IPS-18c (cell line): Measurements from ENCODE around the gene AFDN.

Experiments
- H3K4me3 ChIP-seq: 2 replicates; pipeline ENCODE4 v1.7.0; 2013; ENCODE audit warnings: low read depth, mild to moderate bottlenecking, low read length, moderate library complexity; ENCODE audit not compliant: insufficient read depth
- H3K9me3 ChIP-seq: one replicate; pipeline ENCODE4 v1.6.1; 2013; ENCODE audit warnings: mild to moderate bottlenecking, low read length, moderate library complexity; ENCODE audit not compliant: control insufficient read depth, insufficient read depth

AFDN gene

GRCh38 chr6:167846997-167847606, 20.4 kb downstream of the AFDN start:
- no peaks in the 10 kb centered on the region for H3K9me3 ChIP-seq
- no peak overlapping the region for H3K4me3 ChIP-seq

DNA sequence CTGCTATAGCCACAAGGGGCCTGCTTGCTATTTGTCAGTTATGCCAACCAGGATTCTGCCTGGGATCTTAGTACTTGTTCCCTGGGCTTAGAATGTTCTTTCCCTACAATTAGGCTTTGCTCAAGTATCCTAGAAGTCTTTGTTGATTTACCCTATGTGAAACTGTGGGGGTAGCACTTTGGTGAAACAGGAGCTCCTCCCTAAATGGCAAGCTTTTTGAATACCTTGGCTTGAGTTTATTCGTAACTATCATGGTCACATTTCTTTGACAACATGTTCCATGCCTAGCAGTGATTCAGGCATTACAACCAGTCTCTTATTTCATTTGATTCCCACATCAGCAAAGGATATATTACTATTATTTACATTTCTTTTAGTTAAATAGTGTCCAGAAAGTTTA, 21.2 kb downstream of the AFDN start:
- Histone ChIP-seq H3K4me3 (no peak overlapping the region), H3K9me3 (no peaks in the 10 kb centered on the region)

GRCh38 chr6:167848783-167849182, 22.1 kb downstream of the AFDN start:
- Histone ChIP-seq H3K4me3 (no peak overlapping the region), H3K9me3 (no peaks in the 10 kb centered on the region)

DNA sequence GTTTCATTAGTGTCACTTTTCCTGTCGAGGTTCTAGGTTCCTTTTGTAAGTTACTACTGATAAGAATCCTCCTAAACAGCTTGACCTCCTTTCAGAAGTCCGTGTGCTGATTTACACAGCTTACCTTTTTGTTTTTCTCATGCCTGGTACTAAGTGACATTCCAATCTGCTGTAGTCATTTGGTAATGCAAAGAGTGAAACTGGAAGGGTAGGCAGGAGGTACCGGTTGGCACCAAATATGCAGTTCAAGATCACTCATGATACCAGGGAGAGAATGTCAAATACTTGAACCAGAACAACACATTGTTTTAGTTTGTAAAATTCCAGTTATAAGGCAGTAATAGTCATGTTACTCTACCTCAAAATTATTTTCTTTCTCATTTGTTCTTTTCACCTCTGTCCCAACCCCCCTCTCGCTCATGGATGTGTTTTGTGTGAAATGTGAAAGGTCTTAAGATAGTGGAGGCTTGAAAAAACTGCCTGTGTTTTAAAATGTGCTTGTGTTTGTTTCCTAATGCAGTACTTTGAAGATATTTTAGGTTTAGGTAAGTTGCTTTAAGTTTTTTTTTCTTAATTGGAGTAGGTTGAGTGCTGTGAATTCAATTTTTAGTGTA, 23.2 kb downstream of the AFDN start:
- Histone ChIP-seq H3K9me3 (no peaks in the 10 kb centered on the region), H3K4me3 (no peak overlapping the region)

DNA sequence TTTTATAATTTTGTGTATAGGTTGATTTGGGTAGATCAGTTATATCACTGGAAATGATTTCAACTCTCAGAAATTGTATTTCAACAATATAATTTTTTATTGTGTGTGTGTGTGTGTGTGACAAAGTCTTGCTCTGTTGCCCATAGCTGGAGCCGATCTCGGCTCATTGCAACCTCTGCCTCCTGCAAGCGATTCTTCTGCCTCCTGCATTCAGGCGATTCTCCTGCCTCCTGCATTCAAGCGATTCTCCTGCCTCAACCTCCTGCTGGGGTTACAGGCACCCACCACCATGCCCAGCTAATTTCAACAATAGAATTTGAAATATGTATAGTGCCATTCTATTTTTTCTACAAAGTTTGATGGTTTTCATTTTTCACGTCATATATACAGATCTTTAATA, 24.1 kb downstream of the AFDN start:
- no peak overlapping the region for H3K4me3 ChIP-seq
- no peaks in the 10 kb centered on the region for H3K9me3 ChIP-seq

DNA sequence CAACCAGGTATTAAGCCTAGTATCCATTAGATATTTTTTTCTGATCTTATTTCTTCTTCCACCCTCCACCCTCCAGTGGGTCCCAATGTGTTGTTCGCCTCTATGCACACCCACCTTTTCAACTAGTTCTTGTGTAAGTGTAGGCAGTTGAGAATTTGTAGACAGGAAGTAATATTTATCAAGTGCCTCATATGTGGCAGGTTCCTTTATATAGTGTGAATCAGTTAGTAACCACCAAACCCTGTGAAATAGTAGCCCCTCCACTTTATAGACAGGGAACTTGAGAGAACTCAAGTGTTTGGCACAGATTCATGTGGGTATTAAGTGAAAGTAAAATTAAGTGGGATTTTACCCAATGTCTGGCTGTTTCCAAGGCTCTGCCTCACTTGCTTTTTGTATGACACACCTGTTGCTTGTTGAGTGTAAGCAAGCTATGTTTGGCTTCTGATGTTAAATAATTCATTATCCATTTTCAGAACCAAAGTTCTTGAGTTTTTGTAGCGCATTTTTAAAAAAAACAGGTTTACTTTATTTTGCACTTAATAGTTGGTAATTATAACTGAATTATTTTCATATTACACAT, 24.8 kb downstream of the AFDN start:
- H3K9me3 ChIP-seq: no peaks in the 10 kb centered on the region
- H3K4me3 ChIP-seq: no peak overlapping the region

DNA sequence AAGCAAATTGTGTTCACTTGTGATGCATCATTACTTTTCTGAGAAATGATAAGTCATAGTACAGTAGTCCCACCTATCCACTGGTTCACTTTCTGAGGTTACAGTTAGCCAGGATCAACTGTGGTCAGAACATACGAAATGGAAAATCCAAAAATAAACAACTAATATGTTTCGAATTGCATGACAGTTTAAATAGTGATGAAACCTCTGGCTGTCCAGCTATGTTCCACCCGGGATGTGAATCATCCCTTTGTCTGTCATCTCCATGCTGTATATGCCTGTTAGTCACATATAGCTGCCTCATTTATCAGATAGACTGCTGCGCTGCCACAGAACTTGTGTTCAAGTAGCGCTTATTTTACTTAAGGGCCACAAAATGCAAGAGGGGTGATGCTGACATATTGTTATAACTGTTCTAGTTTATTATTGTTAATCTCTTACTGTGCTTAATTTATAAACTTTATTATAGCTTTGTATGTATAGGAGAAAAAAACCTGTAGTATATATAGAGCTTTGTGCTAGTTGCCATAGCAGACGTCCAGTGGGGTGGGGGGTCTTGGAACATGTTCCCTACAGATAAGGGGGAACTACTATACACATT, 29.2 kb downstream of the AFDN start:
- H3K4me3 ChIP-seq: no peak overlapping the region
- no peaks in the 10 kb centered on the region for H3K9me3 ChIP-seq

GRCh38 chr6:167856474-167856873, 29.8 kb downstream of the AFDN start:
- Histone ChIP-seq H3K4me3 (no peak overlapping the region), H3K9me3 (no peaks in the 10 kb centered on the region)

- no peaks in the 10 kb centered on the region for H3K9me3 ChIP-seq
- no peak overlapping the region for H3K4me3 ChIP-seq
Observed at GRCh38 chr6:167856999-167857660, 30.4 kb downstream of the AFDN start.

- no peaks in the 10 kb centered on the region for H3K9me3 ChIP-seq
- no peak overlapping the region for H3K4me3 ChIP-seq
Observed at GRCh38 chr6:167858086-167858591, 31.4 kb downstream of the AFDN start.

DNA sequence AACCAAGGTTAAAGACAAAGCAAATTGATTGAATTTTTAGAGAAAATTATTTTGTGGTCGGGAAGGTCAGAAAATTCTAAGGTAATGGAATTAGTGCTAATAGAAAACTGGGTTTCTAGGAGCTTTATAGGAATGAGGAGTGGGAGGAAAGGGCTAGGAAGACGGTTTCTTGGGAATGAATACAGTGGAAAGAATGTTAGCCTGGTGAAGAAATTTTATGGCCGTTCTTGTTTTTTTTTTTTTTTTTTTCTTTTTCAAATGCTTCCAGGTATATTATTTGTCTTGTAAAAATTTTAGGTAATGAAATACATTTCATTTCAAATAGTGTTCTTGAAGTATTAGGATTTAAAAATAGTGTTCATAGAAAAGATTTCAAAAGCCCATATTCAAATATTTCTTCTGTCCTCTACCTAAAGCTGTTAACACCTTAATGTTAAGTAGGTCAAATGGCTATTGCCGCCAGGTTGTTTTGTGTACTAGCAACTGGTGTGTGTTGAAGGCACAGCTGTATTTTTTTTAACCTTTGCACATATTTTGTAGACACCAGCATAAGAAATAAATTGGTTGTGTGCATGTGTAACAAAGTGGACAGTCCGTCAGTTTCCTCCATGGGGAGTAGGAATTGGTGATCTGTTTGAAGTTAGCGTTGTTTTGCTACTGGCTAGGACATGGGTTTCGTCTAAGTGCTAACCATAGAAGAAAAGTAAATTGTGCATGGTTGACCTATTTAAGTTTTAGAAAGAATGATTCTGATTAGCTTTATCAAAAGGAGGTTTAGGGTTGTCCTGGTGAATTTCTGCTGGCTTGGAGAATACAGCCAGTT, 32.3 kb downstream of the AFDN start:
- Histone ChIP-seq H3K4me3 (no peak overlapping the region), H3K9me3 (no peaks in the 10 kb centered on the region)

DNA sequence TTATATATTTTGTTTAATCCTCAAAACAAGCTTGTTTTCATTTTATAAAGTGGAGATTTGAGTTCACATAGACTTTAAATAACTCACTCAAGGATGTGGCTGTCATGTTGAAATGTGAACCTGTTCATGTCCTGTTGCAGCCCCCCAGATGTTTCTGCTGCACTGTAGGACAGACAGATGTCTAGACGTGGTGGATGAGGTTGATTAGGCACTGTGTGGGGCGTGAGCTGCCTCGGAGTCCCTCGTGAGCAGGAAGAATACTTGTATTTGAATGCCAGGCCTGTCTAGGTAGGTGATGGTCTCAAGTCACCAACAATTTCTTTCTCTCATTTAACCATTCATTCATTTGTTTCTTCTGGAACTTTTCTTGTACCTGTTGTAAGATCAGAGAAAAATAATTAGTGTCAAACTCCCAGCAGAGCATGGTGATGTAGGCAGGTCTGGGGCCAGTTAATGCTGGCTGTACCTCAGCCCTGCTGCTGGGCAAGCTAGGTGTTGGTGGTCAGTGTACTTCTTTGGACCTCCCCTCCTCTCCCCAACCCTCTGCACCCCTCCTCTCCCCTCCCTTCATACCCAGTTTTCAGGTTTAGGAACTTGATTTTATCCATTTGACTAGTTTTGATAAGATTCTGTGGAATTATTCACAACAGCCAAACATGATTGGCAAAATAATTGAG, 34.0 kb downstream of the AFDN start:
- H3K4me3 ChIP-seq: no peak overlapping the region
- H3K9me3 ChIP-seq: no peaks in the 10 kb centered on the region

GRCh38 chr6:167861424-167861823, 34.7 kb downstream of the AFDN start:
- no peaks in the 10 kb centered on the region for H3K9me3 ChIP-seq
- no peak overlapping the region for H3K4me3 ChIP-seq

GRCh38 chr6:167863897-167864296, 37.2 kb downstream of the AFDN start:
- H3K4me3 ChIP-seq: no peak overlapping the region

DNA sequence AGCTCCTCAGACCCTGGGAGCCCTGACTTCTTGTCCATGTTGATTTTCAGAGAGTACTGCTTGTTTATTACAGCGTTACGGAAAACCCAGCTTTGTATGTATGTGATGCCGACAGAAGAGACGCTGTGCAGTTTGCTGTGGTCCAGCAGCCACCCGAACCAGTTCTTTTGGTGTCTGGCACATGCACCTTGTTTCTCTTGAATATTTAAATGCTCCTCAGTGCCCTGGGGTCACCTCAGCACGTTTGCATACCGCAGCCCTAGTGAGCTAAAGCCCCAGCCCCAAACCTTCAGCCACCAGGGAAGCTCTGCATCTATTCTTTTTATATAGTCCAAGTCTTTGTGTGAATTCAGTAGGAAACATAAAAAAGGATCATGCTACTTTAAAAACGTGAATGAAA, 39.9 kb downstream of the AFDN start:
- Histone ChIP-seq H3K4me3 (no peak overlapping the region), H3K9me3 (no peaks in the 10 kb centered on the region)

More at GRCh38 chr6:167863897-167864296, 37.2 kb downstream of the AFDN start:
- H3K9me3 ChIP-seq: no peaks in the 10 kb centered on the region

- no peak overlapping the region for H3K4me3 ChIP-seq
- no peaks in the 10 kb centered on the region for H3K9me3 ChIP-seq
Observed at GRCh38 chr6:167870321-167870720, 43.6 kb downstream of the AFDN start.
